ENCODE measurements around the gene IFNL4.
"Not testable (repeated sequence)": the region's sequence is repeated elsewhere in the genome, so short reads cannot be mapped to it uniquely, and the experiment has no call there.

IFNL4 gene

GRCh38 chr19:39246951-39247669 lies 1.5 kb downstream of the IFNL4 start:
- peak; percentile 30 for DNase-seq (ENCODE audit: extremely low read depth, insufficient read length)
- no peak overlapping the region for H3K4me3 ChIP-seq (replicated peaks; ENCODE audit: low read depth, low read length)
- H3K27me3 ChIP-seq (replicated peaks; ENCODE audit: control insufficient read depth, insufficient read depth, low read length): no peaks in the 10 kb centered on the region; the same call in 1 of the 2 replicates
- no peaks in the 10 kb centered on the region for H3K36me3 ChIP-seq (ENCODE audit: control insufficient read depth, insufficient read depth, low read length)
- no peak for TF ChIP-seq CTCF (IDR thresholded peaks at IDR 0.05; ENCODE audit: insufficient read depth, low read length, poor library complexity, severe bottlenecking)

- H3K36me3 ChIP-seq (ENCODE audit: control insufficient read depth, insufficient read depth, low read length); H3K27me3 ChIP-seq (replicated peaks; ENCODE audit: control insufficient read depth, insufficient read depth, low read length); H3K4me3 ChIP-seq (replicated peaks; ENCODE audit: low read depth, low read length); DNase-seq (ENCODE audit: extremely low read depth, insufficient read length): not testable (repeated sequence)
Observed at GRCh38 chr19:39245166-39245565, 3.5 kb downstream of the IFNL4 start.

- not testable (repeated sequence) for DNase-seq (ENCODE audit: extremely low read depth, insufficient read length); H3K27me3 ChIP-seq (replicated peaks; ENCODE audit: control insufficient read depth, insufficient read depth, low read length); H3K4me3 ChIP-seq (replicated peaks; ENCODE audit: low read depth, low read length); H3K36me3 ChIP-seq (ENCODE audit: control insufficient read depth, insufficient read depth, low read length)
Observed at GRCh38 chr19:39244410-39245100, 4.1 kb downstream of the IFNL4 start, which contains the start of gene IFNL3. Gene IFNL3 (minus strand): TSS chr19:39245006. CDS start chr19:39244967, 39 bp downstream.

- H3K27me3 ChIP-seq (replicated peaks; ENCODE audit: control insufficient read depth, insufficient read depth, low read length); DNase-seq (ENCODE audit: extremely low read depth, insufficient read length); H3K4me3 ChIP-seq (replicated peaks; ENCODE audit: low read depth, low read length); H3K36me3 ChIP-seq (ENCODE audit: control insufficient read depth, insufficient read depth, low read length): not testable (repeated sequence)
Observed at GRCh38 chr19:39243741-39244140, 4.9 kb downstream of the IFNL4 start.

GRCh38 chr19:39240421-39240820 lies 8.2 kb downstream of the IFNL4 start:
- Histone ChIP-seq H3K27me3 (replicated peaks; ENCODE audit: control insufficient read depth, insufficient read depth, low read length) (no peaks in the 10 kb centered on the region), H3K36me3 (ENCODE audit: control insufficient read depth, insufficient read depth, low read length) (no peaks in the 10 kb centered on the region), H3K4me3 (replicated peaks; ENCODE audit: low read depth, low read length) (no peak overlapping the region)
- no peak for DNase-seq (ENCODE audit: extremely low read depth, insufficient read length)
- TF ChIP-seq CTCF (IDR thresholded peaks at IDR 0.05; ENCODE audit: insufficient read depth, low read length, poor library complexity, severe bottlenecking): no peak

GRCh38 chr19:39238944-39239343 lies 9.7 kb downstream of the IFNL4 start:
- H3K4me3 ChIP-seq (replicated peaks; ENCODE audit: low read depth, low read length): no peak overlapping the region

More at GRCh38 chr19:39238944-39239343, 9.7 kb downstream of the IFNL4 start:
- no peak for TF ChIP-seq CTCF (IDR thresholded peaks at IDR 0.05; ENCODE audit: insufficient read depth, low read length, poor library complexity, severe bottlenecking)
- DNase-seq (ENCODE audit: extremely low read depth, insufficient read length): no peak
- Histone ChIP-seq H3K27me3 (replicated peaks; ENCODE audit: control insufficient read depth, insufficient read depth, low read length) (no peaks in the 10 kb centered on the region), H3K36me3 (ENCODE audit: control insufficient read depth, insufficient read depth, low read length) (no peaks in the 10 kb centered on the region)

Measured in GM06990 (cell line).